A549 (cell line): ENCODE data around the gene SLC39A11. TPM values are rescaled to one million over a fixed set of nuclear protein-coding genes. Genes with fewer than 3 reads are reported as not detected.

Experiments used
- ATAC-seq, 2 experiments: fragments of 200-7000 bp in 1 of 2; fragments of >200 bp in 1 of 2; cut with Nextera tagmentation in 1 of 2; cut with Tn5 transposase in 1 of 2; 3 replicates each; pipeline versions ENCODE4 v1.8.0 to v1.9.1; 2018 to 2020; ENCODE audit warnings: mild to moderate bottlenecking in 1 of 2, moderate library complexity in 1 of 2
- CTCF ChIA-PET: fragments of 300-600 bp; sonication (Branson Sonifier 250); formaldehyde crosslinking; extraction: SDS; loops from one replicate; lab custom pipeline; 2021; ENCODE audit warnings: antibody characterized with exemption, inconsistent platforms; lab: Yijun Ruan, JAX
- POLR2A ChIA-PET: fragments of 350-600 bp; formaldehyde crosslinking; extraction: SDS; loops from one replicate; lab custom pipeline; 2021; ENCODE audit warnings: antibody characterized with exemption, inconsistent platforms; lab: Yijun Ruan, JAX
- DNase-seq, 2 experiments: peaks; one replicate each; pipeline versions ENCODE4 v3.0.0 to v3.0.0-alpha.2; 2011 to 2016; ENCODE audit warnings: low read depth in 1 of 2, low spot score in 1 of 2
- FAIRE-seq: peaks from 2 replicates; lab custom pipeline; 2011; peaks lifted over from hg19 to GRCh38; lab: Jason Lieb, UNC
- H3K27ac ChIP-seq, 2 experiments: fragments of >200 bp; sonication (Bioruptor Twin); formaldehyde crosslinking; 3 replicates each; pipeline ENCODE4 v1.5.1; 2016 to 2017
- H3K4me1 ChIP-seq: fragments of >200 bp; sonication (Bioruptor Twin); formaldehyde crosslinking; 3 replicates; pipeline ENCODE4 v1.6.1; 2016
- H3K4me2 ChIP-seq: fragments of >200 bp; sonication (Bioruptor Twin); formaldehyde crosslinking; 3 replicates; pipeline ENCODE4 v1.6.1; 2016
- H3K4me3 ChIP-seq: fragments of >200 bp; sonication (Bioruptor Twin); formaldehyde crosslinking; 3 replicates; pipeline ENCODE4 v1.5.1; 2016
- H3K9me3 ChIP-seq: fragments of >200 bp; sonication (Bioruptor Twin); formaldehyde crosslinking; 3 replicates; pipeline ENCODE4 v1.6.1; 2016
- BHLHE40 ChIP-seq: IDR thresholded peaks from 2 replicates; pipeline ENCODE4 v1.6.1; 2012; ENCODE audit warnings: low read depth, low read length, inconsistent platforms
- CHD4 ChIP-seq: fragments of 200-600 bp; sonication (generic); IDR thresholded peaks from 2 replicates; pipeline ENCODE4 v1.6.1; 2016; ENCODE audit warnings: antibody characterized with exemption, mild to moderate bottlenecking, borderline replicate concordance
- EHF ChIP-seq: fragments of 250-450 bp; sonication (Bioruptor Pico); IDR thresholded peaks from 2 replicates; pipeline ENCODE4 v1.5.0; 2020; ENCODE audit warnings: mild to moderate bottlenecking
- EHMT2 ChIP-seq: fragments of 200-600 bp; sonication (generic); IDR thresholded peaks from 2 replicates; pipeline ENCODE4 v1.6.1; 2016; ENCODE audit warnings: antibody characterized with exemption, low read depth, mild to moderate bottlenecking, moderate library complexity
- FOSL2 ChIP-seq, 2 experiments: fragments of 450-650 bp in 1 of 2; fragments of >200 bp in 1 of 2; sonication (Bioruptor Twin) in 1 of 2; formaldehyde crosslinking; IDR thresholded peaks; 2 replicates each; pipeline versions ENCODE4 v1.5.0 to v1.6.1; 2016 to 2020; ENCODE audit warnings: mild to moderate bottlenecking in 1 of 2, moderate library complexity in 1 of 2
- FOXS1 ChIP-seq: fragments of 250-450 bp; sonication (Bioruptor Pico); IDR thresholded peaks from 2 replicates; pipeline ENCODE4 v1.5.0; 2020; ENCODE audit warnings: mild to moderate bottlenecking, moderate library complexity
- HEYL ChIP-seq: fragments of 250-450 bp; sonication (Bioruptor Pico); IDR thresholded peaks from 2 replicates; pipeline ENCODE4 v1.8.0; 2021; ENCODE audit warnings: mild to moderate bottlenecking, moderate library complexity
- HOXB5 ChIP-seq: fragments of 250-450 bp; sonication (Bioruptor Pico); IDR thresholded peaks from 2 replicates; pipeline ENCODE4 v1.5.0; 2020; ENCODE audit warnings: mild to moderate bottlenecking, moderate library complexity
- KDM1A ChIP-seq: fragments of 200-600 bp; sonication (generic); IDR thresholded peaks from 2 replicates; pipeline ENCODE4 v1.6.1; 2016; ENCODE audit warnings: low read depth, mild to moderate bottlenecking
- KDM5A ChIP-seq: fragments of 200-600 bp; sonication (generic); IDR thresholded peaks from 2 replicates; pipeline ENCODE4 v1.6.1; 2016; ENCODE audit warnings: antibody characterized with exemption, mild to moderate bottlenecking
- MAFK ChIP-seq: fragments of 450-650 bp; IDR thresholded peaks from 2 replicates; pipeline ENCODE4 v1.6.1; 2014; ENCODE audit not compliant: partially characterized antibody
- MYC ChIP-seq: IDR thresholded peaks from 2 replicates; pipeline ENCODE4 v1.6.1; 2012; ENCODE audit warnings: mild to moderate bottlenecking, inconsistent platforms, low read length, improper control_type of control experiment, borderline replicate concordance
- NPAS2 ChIP-seq: fragments of 250-450 bp; sonication (Bioruptor Pico); IDR thresholded peaks from 2 replicates; pipeline ENCODE4 v1.8.0; 2022; ENCODE audit warnings: mild to moderate bottlenecking, moderate library complexity, borderline replicate concordance
- RARB ChIP-seq: fragments of 250-450 bp; sonication (Bioruptor Pico); IDR thresholded peaks from 2 replicates; pipeline ENCODE4 v1.8.0; 2021; ENCODE audit warnings: mild to moderate bottlenecking, moderate library complexity
- TP53 ChIP-seq: fragments of 250-450 bp; sonication (Bioruptor Pico); IDR thresholded peaks from 2 replicates; pipeline ENCODE4 v1.5.0; 2021; ENCODE audit warnings: mild to moderate bottlenecking, moderate library complexity
- ZC3H11A ChIP-seq: fragments of 450-650 bp; IDR thresholded peaks from 2 replicates; pipeline ENCODE4 v1.6.1; 2014; ENCODE audit warnings: antibody characterized with exemption, mild to moderate bottlenecking
- ZFP36 ChIP-seq: fragments of 450-650 bp; IDR thresholded peaks from 2 replicates; pipeline ENCODE4 v1.6.1; 2014; ENCODE audit warnings: borderline replicate concordance; ENCODE audit not compliant: partially characterized antibody
- ZNF302 ChIP-seq: fragments of 250-450 bp; sonication (Bioruptor Pico); IDR thresholded peaks from 2 replicates; pipeline ENCODE4 v1.9.0; 2021; ENCODE audit warnings: inconsistent platforms, mild to moderate bottlenecking, moderate library complexity
- WGBS: methylation state at CpG from one replicate; pipeline ENCODE4 v1.1.6; 2017; ENCODE audit errors: missing lambda C conversion rate; 5-methylcytosine and 5-hydroxymethylcytosine counted together
- polyA plus RNA-seq, 4 experiments: library from polyadenylated mRNA; depleted of rRNA in 3 of 4; stranded (reverse); fragments of >200 nt; fragmentation: RNase III in 1 of 4; extraction: RNeasy Plus Mini Kit Qiagen cat#74134 plus additional on column Dnase treatment in 1 of 4; gene quantifications; 2 replicates in 3 of 4; 3 replicates in 1 of 4; pipeline ENCODE4 v1.2.3, GENCODE V29; 2011 to 2017
- TF ChIP-seq, protein P1 (sequence below): fragments of 450-650 bp; IDR thresholded peaks from 2 replicates; pipeline ENCODE4 v1.6.1; 2014; ENCODE audit warnings: antibody characterized with exemption
- TF ChIP-seq, protein P2 (sequence below): IDR thresholded peaks from 2 replicates; pipeline ENCODE4 v1.6.1; 2012
- TF ChIP-seq, protein P3 (sequence below): fragments of >200 bp; sonication (Bioruptor Twin); formaldehyde crosslinking; IDR thresholded peaks from 3 replicates; pipeline ENCODE4 v1.6.1; 2016
- TF ChIP-seq, protein P4 (sequence below): fragments of 250-450 bp; sonication (Bioruptor Pico); IDR thresholded peaks from 2 replicates; pipeline ENCODE4 v1.5.0; 2021; ENCODE audit warnings: mild to moderate bottlenecking, moderate library complexity, borderline replicate concordance

The SLC39A11 gene
- polyA plus RNA-seq, 2 of the 4 experiments (the other 2 are of a cell fraction) = 18.4 to 25.2 TPM

GRCh38 chr17:72926171-72926570 is 166.3 kb downstream of the SLC39A11 start:
- DNase-seq (no peak), FAIRE-seq (no peak), ATAC-seq (no peak)
- ChIA-PET POLR2A (no interaction called here), CTCF (interaction anchor here (2.3 kb wide), 1 partner anchor 13 kb away, joined by 6 read pairs; no protein-coding TSS in a partner anchor)
- Histone ChIP-seq H3K4me1 (no peaks in the 10 kb centered on the region), H3K4me3 (no peak overlapping the region), H3K27ac (no peak overlapping the region)
- TF ChIP-seq MAFK (no peak), BHLHE40 (no peak), FOXS1 (CRISPR knock-in tag) (no peak), FOSL2 (IDR thresholded peaks at IDR 0.05) (no peak), FOSL2 (CRISPR knock-in tag; IDR thresholded peaks at IDR 0.05) (no peak), ZFP36 (no peak), ZC3H11A (no peak), HEYL (CRISPR knock-in tag) (no peak), CHD4 (no peak), TP53 (CRISPR knock-in tag) (no peak), RARB (no peak), NPAS2 (CRISPR knock-in tag) (no peak), EHMT2 (no peak)
- TF ChIP-seq, protein P1, sequence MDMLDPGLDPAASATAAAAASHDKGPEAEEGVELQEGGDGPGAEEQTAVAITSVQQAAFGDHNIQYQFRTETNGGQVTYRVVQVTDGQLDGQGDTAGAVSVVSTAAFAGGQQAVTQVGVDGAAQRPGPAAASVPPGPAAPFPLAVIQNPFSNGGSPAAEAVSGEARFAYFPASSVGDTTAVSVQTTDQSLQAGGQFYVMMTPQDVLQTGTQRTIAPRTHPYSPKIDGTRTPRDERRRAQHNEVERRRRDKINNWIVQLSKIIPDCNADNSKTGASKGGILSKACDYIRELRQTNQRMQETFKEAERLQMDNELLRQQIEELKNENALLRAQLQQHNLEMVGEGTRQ = no peak
- TF ChIP-seq, protein P2, sequence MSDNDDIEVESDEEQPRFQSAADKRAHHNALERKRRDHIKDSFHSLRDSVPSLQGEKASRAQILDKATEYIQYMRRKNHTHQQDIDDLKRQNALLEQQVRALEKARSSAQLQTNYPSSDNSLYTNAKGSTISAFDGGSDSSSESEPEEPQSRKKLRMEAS = no peak
- TF ChIP-seq, all 56 proteins: peak for 0
- WGBS = 94% methylated on average over 1 of the region's 1 CpG
- Histone ChIP-seq H3K4me2 (no peak overlapping the region), H3K9me3 (no peaks in the 10 kb centered on the region)

- no peak overlapping the region for H3K4me2 ChIP-seq
- H3K4me1 ChIP-seq = no peaks in the 10 kb centered on the region
- 84% methylated on average over 2 of the region's 2 CpGs for WGBS
- ChIA-PET CTCF (interaction anchor here (1.4 to 2.3 kb wide), 3 partner anchors 9 to 35 kb away, joined by 4 to 6 read pairs (median 5); no protein-coding TSS in a partner anchor), POLR2A (no interaction called here)
- no peak overlapping the region for H3K4me3 ChIP-seq
- no peak for DNase-seq
- no peaks in the 10 kb centered on the region for H3K9me3 ChIP-seq
- FAIRE-seq = no peak
- no peak for ATAC-seq
- TF ChIP-seq ZNF302 (CRISPR knock-in tag) = no peak
- TF ChIP-seq, protein P3, sequence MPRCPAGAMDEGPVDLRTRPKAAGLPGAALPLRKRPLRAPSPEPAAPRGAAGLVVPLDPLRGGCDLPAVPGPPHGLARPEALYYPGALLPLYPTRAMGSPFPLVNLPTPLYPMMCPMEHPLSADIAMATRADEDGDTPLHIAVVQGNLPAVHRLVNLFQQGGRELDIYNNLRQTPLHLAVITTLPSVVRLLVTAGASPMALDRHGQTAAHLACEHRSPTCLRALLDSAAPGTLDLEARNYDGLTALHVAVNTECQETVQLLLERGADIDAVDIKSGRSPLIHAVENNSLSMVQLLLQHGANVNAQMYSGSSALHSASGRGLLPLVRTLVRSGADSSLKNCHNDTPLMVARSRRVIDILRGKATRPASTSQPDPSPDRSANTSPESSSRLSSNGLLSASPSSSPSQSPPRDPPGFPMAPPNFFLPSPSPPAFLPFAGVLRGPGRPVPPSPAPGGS = no peak
- TF ChIP-seq KDM1A = no peak
- TF ChIP-seq EHF (CRISPR knock-in tag) = no peak
- TF ChIP-seq KDM5A = no peak
- TF ChIP-seq MYC = no peak
- no peak for TF ChIP-seq HOXB5
- TF ChIP-seq, protein P1 = no peak
- TF ChIP-seq, protein P4, sequence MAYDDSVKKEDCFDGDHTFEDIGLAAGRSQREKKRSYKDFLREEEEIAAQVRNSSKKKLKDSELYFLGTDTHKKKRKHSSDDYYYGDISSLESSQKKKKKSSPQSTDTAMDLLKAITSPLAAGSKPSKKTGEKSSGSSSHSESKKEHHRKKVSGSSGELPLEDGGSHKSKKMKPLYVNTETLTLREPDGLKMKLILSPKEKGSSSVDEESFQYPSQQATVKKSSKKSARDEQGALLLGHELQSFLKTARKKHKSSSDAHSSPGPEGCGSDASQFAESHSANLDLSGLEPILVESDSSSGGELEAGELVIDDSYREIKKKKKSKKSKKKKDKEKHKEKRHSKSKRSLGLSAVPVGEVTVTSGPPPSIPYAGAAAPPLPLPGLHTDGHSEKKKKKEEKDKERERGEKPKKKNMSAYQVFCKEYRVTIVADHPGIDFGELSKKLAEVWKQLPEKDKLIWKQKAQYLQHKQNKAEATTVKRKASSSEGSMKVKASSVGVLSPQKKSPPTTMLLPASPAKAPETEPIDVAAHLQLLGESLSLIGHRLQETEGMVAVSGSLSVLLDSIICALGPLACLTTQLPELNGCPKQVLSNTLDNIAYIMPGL (CRISPR knock-in tag) = no peak
- TF ChIP-seq HEYL (CRISPR knock-in tag) = no peak
- TF ChIP-seq, all 56 proteins: peak for 0
- no peak overlapping the region for H3K27ac ChIP-seq
Observed at GRCh38 chr17:72924196-72924595, 168.3 kb downstream of the SLC39A11 start.
